CD4-positive, alpha-beta T cell treated with Interleukin-15 for 1 hour (primary cell): ENCODE measurements around the gene RNF115.
"Not testable (repeated sequence)": the region's sequence is repeated elsewhere in the genome, so short reads cannot be mapped to it uniquely, and the experiment has no call there.

ENCODE experiments used
- DNase-seq: peaks from one replicate; pipeline ENCODE4 v3.0.0-alpha.2; 2020

RNF115 gene

GRCh38 chr1:145771056-145771455 is 52.8 kb downstream of the RNF115 start:
- DNase-seq, result no peak

GRCh38 chr1:145768004-145768403 is 55.9 kb downstream of the RNF115 start:
- not testable (repeated sequence) for DNase-seq

- DNase-seq, result not testable (repeated sequence)
Observed at GRCh38 chr1:145766926-145767325, 57.0 kb downstream of the RNF115 start.

- DNase-seq, result not testable (repeated sequence)
Observed at GRCh38 chr1:145765585-145766360, 58.1 kb downstream of the RNF115 start.

- not testable (repeated sequence) for DNase-seq
Observed at GRCh38 chr1:145765127-145765526, 58.8 kb downstream of the RNF115 start.

GRCh38 chr1:145764231-145764940 is 59.5 kb downstream of the RNF115 start:
- DNase-seq, result not testable (repeated sequence)

GRCh38 chr1:145762001-145762400 is 61.9 kb downstream of the RNF115 start:
- not testable (repeated sequence) for DNase-seq

GRCh38 chr1:145761498-145761897 is 62.4 kb downstream of the RNF115 start:
- DNase-seq, result not testable (repeated sequence)

- DNase-seq, result not testable (repeated sequence)
Observed at GRCh38 chr1:145760395-145760949, 63.4 kb downstream of the RNF115 start.

- DNase-seq, result no peak
Observed at GRCh38 chr1:145759721-145760120, 64.2 kb downstream of the RNF115 start.

GRCh38 chr1:145758575-145758974 is 65.3 kb downstream of the RNF115 start:
- DNase-seq, result no peak

- DNase-seq, result no peak
Observed at GRCh38 chr1:145758116-145758515, 65.8 kb downstream of the RNF115 start.

- DNase-seq, result no peak
Observed at GRCh38 chr1:145757420-145757819, 66.5 kb downstream of the RNF115 start.

- DNase-seq, result no peak
Observed at GRCh38 chr1:145751491-145752037, 72.3 kb downstream of the RNF115 start.

- DNase-seq, result no peak
Observed at GRCh38 chr1:145750426-145750825, 73.5 kb downstream of the RNF115 start.

- DNase-seq, result no peak
Observed at GRCh38 chr1:145747398-145748247, 76.3 kb downstream of the RNF115 start.

GRCh38 chr1:145740269-145740668 is 83.6 kb downstream of the RNF115 start:
- no peak for DNase-seq

GRCh38 chr1:145736191-145736590 is 87.7 kb downstream of the RNF115 start:
- DNase-seq, result no peak

GRCh38 chr1:145730900-145731299 is 93.0 kb downstream of the RNF115 start:
- DNase-seq, result no peak

GRCh38 chr1:145730467-145730866 is 93.4 kb downstream of the RNF115 start:
- DNase-seq, result no peak

GRCh38 chr1:145729666-145730436 is 94.0 kb downstream of the RNF115 start:
- no peak for DNase-seq

GRCh38 chr1:145729196-145729595 is 94.7 kb downstream of the RNF115 start:
- DNase-seq, result no peak
